Stimulated activated CD4-positive, alpha-beta T cell treated with anti-CD3 and anti-CD28 coated beads, TNF-alpha, amount 100 ng/mL, for 24 hours (primary cell): ENCODE data around the gene MED13L.
"Not testable (repeated sequence)": the region's sequence is repeated elsewhere in the genome, so short reads cannot be mapped to it uniquely, and the experiment has no call there.

Experiments
- DNase-seq, 3 experiments: peaks; one replicate each; pipeline ENCODE4 v3.0.0-alpha.2; 2020; ENCODE audit warnings: low read depth in 3 of 3

Gene MED13L

DNA sequence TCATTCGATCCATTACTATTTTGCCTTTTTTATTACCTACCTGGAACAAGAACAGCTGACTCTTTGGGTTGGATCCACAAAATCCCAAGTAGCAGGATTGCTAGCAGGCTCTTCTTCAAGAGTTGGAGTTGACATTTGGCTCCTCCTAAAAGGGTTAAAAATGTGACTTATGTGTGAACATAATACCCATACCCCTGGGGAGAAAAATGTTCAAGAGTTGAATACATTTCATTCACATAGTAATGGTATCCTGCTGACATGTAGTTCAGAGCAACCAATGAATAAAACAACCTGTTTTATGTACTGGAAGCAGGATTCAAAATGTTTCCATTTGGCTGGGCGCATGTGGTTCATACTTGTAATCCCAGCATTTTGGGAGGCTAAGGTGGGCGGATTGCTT, 264.7 kb downstream of the MED13L start:
- DNase-seq: no peak

- no peak for DNase-seq
Measured at GRCh38 chr12:116011217-116011616, 266.3 kb downstream of the MED13L start.

DNA sequence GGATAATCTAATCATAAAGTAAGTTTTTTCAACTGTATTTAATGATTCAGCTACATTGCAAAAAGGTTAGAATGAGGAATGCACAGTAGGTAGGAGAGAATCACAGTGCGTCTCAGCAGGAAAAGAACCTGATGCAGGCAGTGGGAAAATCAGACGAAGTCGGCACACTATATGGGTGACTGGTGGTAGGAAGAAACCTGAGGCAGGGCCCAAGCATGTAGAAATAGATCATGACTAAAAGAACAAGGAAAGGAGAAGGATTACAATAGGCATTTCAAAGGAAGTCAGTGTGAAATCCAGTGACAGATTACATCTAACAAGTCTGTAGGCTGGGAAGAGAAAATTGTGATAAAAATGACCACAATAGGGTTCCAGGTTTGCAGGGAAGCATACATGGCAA, 267.0 kb downstream of the MED13L start:
- no peak for DNase-seq

DNA sequence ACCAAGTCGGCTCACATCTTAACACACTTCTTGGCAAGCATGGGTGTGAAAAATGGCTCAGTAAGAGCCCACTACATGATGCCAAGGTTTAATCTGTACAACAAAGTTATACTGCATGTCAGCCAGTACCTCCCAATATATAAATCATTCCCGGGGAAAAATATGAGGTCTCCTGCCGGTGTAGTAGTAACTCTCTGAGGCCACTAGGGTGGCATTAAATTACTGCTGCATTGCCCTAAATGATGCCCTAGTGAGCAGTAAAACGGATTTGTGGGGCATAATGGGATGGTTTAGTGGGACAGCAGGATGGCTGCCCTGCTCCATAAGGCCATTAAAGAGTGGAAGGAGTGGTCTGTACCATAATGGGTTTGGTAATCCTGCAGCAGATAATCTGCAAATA, 267.7 kb downstream of the MED13L start:
- no peak for DNase-seq

DNA sequence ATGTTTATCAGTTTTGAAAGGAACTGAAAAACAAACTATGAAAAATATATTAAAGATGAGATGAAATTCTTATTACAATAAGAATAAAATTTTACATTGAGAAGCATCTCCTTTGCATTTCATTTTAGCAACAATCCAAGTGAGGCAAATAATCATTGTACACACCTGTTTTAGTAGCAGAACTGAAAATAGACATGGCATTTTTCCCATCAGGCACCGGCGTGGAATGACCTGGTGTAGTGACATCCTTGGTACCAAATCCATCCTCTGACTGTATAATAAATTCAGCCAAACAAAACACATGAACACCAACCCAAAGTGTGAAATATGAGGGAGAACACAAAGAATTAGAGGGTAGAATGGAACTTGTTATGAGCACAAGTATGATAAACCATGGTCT, 271.4 kb downstream of the MED13L start:
- DNase-seq: no peak

DNA sequence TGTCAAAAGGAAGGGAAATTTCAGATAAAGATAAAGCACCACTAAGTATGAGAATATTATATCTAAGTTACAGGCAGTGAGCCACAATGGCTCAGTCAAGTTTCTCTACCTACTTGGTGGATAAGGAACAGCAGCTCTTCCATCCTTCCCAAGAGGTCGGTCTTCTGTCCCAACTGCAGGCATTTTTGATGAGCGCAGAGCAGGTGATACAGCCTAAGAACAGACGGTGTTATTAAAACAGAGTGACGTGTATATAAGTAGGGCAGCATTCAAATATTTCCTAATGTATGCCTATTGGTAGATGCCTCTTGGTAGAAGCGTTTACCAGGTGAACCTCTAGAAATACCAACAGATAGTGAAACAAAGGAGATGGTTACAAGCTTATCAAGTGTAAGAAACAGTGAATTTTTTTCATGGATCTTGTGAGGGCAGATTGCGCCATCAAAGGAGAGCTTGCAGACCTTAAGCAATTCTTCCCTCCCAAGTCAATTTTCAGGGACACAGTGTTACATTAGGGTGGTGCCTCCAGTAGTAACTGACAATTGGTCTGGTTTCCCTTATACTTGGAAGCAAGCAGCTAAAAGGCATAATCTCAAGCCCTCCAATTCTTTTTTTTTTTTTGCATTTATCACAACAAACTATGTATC, 274.5 kb downstream of the MED13L start:
- DNase-seq: no peak

GRCh38 chr12:116000252-116000651, 277.2 kb downstream of the MED13L start:
- no peak for DNase-seq

DNA sequence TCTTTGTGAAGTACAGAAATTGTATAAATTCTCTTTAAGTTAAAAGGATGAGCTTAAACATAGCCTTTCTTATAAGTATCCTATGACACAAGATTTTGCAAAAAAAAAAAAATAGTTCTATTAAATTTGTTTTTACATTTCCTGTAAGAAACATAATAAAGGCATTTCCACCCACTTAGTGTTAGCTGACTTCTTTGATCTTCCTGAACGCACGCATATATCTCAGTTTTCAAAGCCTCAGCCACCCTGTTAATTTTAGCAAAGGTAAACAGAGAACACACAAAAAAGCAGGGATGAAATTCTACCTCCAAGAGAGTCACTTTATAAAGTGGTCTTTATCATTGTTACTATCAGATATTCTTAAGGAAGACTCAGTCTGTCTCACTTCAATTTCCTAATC, 277.9 kb downstream of the MED13L start:
- no peak for DNase-seq

DNA sequence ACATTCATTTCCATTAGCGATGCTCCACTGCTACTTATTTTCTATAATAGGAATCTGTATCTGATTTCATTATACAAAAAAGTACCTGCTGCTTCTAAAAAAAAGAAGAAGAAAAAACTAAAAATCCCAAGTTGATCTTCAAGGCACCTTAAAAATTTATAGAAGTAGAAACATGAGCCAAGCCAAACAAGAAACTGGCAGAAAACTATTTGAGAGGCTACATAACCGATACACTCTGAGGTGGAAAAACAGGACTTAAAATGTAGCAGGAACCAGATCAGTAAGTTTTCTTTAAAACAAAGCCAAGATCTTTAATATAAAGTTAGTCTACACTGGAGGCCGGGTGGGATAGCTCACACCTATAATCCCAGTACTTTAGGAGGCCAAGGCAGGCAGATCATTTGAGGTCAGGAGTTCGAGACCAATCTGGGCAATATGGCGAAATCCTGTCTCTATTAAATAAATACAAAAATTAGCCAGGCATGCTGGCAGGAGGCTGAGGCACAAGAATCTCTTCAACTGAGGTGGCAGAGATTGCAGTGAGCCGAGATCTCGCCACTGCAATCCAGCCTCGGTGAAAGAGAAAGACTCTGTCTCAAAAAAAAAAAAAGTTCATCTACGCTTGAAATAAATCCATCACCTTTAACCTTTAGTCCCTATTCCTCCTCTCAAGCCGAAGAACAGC, 278.6 kb downstream of the MED13L start:
- DNase-seq: no peak

GRCh38 chr12:115998119-115998633, 279.3 kb downstream of the MED13L start:
- no peak for DNase-seq

DNA sequence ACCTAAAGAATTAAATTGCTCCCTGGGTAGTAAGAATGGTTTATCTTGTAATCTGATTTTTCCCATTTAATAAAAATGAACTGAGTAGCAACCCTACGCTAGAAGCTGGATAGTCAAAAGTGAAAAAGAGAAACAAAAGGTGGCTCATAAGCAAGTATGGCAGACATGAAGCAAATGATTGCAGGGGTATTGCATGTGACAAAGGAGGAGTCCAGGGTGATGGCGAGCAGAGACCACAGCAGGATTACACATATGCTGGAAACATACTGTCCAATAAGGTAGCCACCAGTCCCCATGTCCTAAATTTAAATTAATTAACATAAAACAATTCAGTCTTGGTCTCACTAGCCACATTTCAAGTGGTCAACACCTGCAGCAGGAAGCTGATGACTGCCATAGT, 283.8 kb downstream of the MED13L start:
- DNase-seq: no peak

DNA sequence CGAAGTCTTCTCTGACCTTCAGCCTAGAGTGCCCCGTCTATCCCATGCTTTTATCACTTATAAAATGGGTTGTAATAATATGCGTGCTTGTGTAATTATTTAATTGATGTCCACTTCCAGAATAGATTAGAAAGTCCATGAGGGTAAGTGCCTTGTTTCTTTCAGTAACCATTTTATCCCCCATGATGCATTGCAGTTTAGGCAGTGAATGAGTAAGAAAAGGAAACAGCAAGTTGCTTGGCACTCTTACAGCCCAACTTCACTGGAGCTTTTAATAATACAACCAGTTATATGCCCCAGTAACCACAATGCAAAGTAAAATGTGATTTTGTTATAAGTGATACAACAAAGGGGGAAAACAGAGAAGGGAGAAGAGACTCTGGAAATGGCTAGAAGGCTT, 287.3 kb downstream of the MED13L start:
- no peak for DNase-seq

- no peak for DNase-seq
Measured at GRCh38 chr12:115988625-115989563, 288.6 kb downstream of the MED13L start.

- DNase-seq: no peak
Measured at GRCh38 chr12:115988212-115988611, 289.3 kb downstream of the MED13L start.

- no peak for DNase-seq
Measured at GRCh38 chr12:115984616-115985015, 292.9 kb downstream of the MED13L start.

- no peak for DNase-seq
Measured at GRCh38 chr12:115983226-115983798, 294.2 kb downstream of the MED13L start.

DNA sequence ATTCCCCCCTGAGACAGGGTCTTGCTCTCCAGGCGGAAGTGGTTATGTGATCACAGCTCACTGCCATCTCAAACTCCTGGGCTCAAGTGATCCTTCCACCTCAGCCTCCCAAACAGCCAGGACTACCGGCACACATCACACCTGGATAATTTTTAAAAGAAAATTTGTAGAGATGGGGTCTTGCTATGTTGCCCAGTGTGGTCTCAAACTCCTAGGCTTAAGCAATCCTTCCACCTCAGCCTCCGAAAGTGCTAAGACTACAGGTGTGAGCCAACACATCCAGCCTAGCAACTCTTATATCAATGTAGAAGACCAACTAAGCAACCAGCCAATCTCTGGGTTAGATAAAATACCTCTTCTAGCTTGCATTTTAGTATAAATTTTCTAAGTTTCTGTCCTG, 297.2 kb downstream of the MED13L start:
- no peak for DNase-seq

GRCh38 chr12:115979851-115980250, 297.6 kb downstream of the MED13L start:
- DNase-seq: no peak

GRCh38 chr12:115979351-115979750, 298.1 kb downstream of the MED13L start:
- DNase-seq: no peak

GRCh38 chr12:115976829-115977228, 300.7 kb downstream of the MED13L start:
- DNase-seq: not testable (repeated sequence)

GRCh38 chr12:115975411-115975810, 302.1 kb downstream of the MED13L start:
- no peak for DNase-seq
